K562 (cell line): ENCODE results near the gene ZBTB43. TPM values are rescaled to one million over a fixed set of nuclear protein-coding genes. Genes with fewer than 3 reads are reported as not detected.

Experiments
- ATAC-seq: fragments of 200-7000 bp; cut with Tn5 transposase; 3 replicates; pipeline ENCODE4 v1.9.1; 2020; ENCODE audit warnings: moderate library complexity
- BruUV-seq: library from RNA; stranded (reverse); fragments of 400-500 nt; replicated peaks from 2 replicates; lab custom pipeline; 2021; lab: Mats Ljungman, UMichigan
- CTCF ChIA-PET: fragments of 300-600 bp; formaldehyde crosslinking; extraction: SDS; loops from one replicate; lab custom pipeline; 2021; ENCODE audit warnings: low intra/inter-chr PET ratio; lab: Yijun Ruan, JAX
- POLR2A ChIA-PET: fragments of 300-600, 350-650 bp; sonication (Branson Sonifier 250); formaldehyde crosslinking; extraction: SDS; loops from one replicate; lab custom pipeline; 2021; ENCODE audit warnings: antibody characterized with exemption, inconsistent platforms; lab: Yijun Ruan, JAX
- DNase-seq, 4 experiments: peaks; one replicate each; pipeline versions ENCODE4 v3.0.0 to v3.0.0-alpha.2; 2011 to 2018; ENCODE audit warnings: low spot score in 3 of 4, mixed read lengths in 3 of 4; ENCODE audit errors: extremely low read depth in 1 of 4
- FAIRE-seq: peaks from 2 replicates; lab custom pipeline; 2011; peaks lifted over from hg19 to GRCh38; lab: Jason Lieb, UNC
- H2AFZ ChIP-seq: 2 replicates; pipeline ENCODE4 v1.6.0; 2011; ENCODE audit warnings: low read depth, low read length, control low read depth, inconsistent platforms
- H3K27ac ChIP-seq: fragments of 200-600 bp; 3 replicates; pipeline ENCODE4 v1.8.0; 2011; ENCODE audit warnings: low read depth, mild to moderate bottlenecking, control low read depth, inconsistent platforms, low read length, moderate library complexity, mixed read lengths; ENCODE audit errors: extremely low read depth
- H3K27me3 ChIP-seq, 2 experiments: fragments of 300-600 bp in 1 of 2; 2 replicates in 1 of 2; 3 replicates in 1 of 2; pipeline versions ENCODE4 v1.6.0 to v1.8.0; 2011; ENCODE audit warnings: inconsistent platforms in 2 of 2, low read length in 2 of 2, mild to moderate bottlenecking in 1 of 2, mixed read lengths in 1 of 2, moderate library complexity in 1 of 2; ENCODE audit not compliant: control insufficient read depth in 2 of 2, insufficient read depth in 2 of 2
- H3K36me3 ChIP-seq: fragments of 300-600 bp; 3 replicates; pipeline ENCODE4 v1.8.0; 2011; ENCODE audit warnings: mild to moderate bottlenecking, low read length, inconsistent platforms; ENCODE audit not compliant: control insufficient read depth, insufficient read depth
- H3K4me1 ChIP-seq, 2 experiments: fragments of 200-600 bp in 1 of 2; replicated peaks in 1 of 2; 2 replicates in 1 of 2; 3 replicates in 1 of 2; pipeline versions ENCODE4 v1.5.1 to v1.8.0; 2011; ENCODE audit warnings: inconsistent platforms in 2 of 2, low read length in 2 of 2, mild to moderate bottlenecking in 1 of 2, mixed read lengths in 1 of 2, moderate library complexity in 1 of 2; ENCODE audit not compliant: control insufficient read depth in 2 of 2, insufficient read depth in 2 of 2
- H3K4me2 ChIP-seq: 2 replicates; pipeline ENCODE4 v1.6.1; 2011; ENCODE audit warnings: low read length, control low read depth, inconsistent platforms, mixed read lengths; ENCODE audit not compliant: insufficient read depth
- H3K4me3 ChIP-seq: fragments of 200-600 bp; sonication (generic), shearing (Covaris generic); 2 replicates; pipeline ENCODE4 v1.5.1; 2016; ENCODE audit warnings: control low read depth, inconsistent platforms
- H3K79me2 ChIP-seq: fragments of 200-600 bp; 3 replicates; pipeline ENCODE4 v1.8.0; 2011; ENCODE audit warnings: low read length, inconsistent platforms; ENCODE audit not compliant: control insufficient read depth, insufficient read depth
- H3K9ac ChIP-seq, 2 experiments: 2 replicates each; pipeline versions ENCODE4 v1.6.0 to v1.6.1; 2011; ENCODE audit warnings: low read depth in 2 of 2, low read length in 2 of 2, control low read depth in 1 of 2, inconsistent platforms in 1 of 2, mild to moderate bottlenecking in 1 of 2, mixed read lengths in 1 of 2; ENCODE audit not compliant: insufficient read depth in 1 of 2
- H3K9me1 ChIP-seq: one replicate; pipeline ENCODE4 v1.6.0; 2011; ENCODE audit warnings: inconsistent platforms, mild to moderate bottlenecking, low read length, moderate library complexity; ENCODE audit not compliant: control insufficient read depth, insufficient read depth
- H3K9me3 ChIP-seq: replicated peaks from 2 replicates; pipeline ENCODE4 v1.5.1; 2011; ENCODE audit warnings: low read depth, low read length, inconsistent platforms; ENCODE audit not compliant: control insufficient read depth, insufficient read depth
- H4K20me1 ChIP-seq: replicated peaks from 2 replicates; pipeline ENCODE4 v1.6.1; 2011; ENCODE audit warnings: low read length, inconsistent platforms, mixed read lengths; ENCODE audit not compliant: control insufficient read depth, insufficient read depth
- CAMTA2 ChIP-seq: fragments of 250-450 bp; sonication (Bioruptor Pico); conservative IDR thresholded peaks from 2 replicates; pipeline ENCODE4 v1.5.1; 2022
- CEBPG ChIP-seq, 3 experiments: fragments of 200-800 bp in 1 of 3; sonication (Bioruptor generic) in 1 of 3; sonication (generic) in 1 of 3; formaldehyde crosslinking in 1 of 3; IDR thresholded peaks in 2 of 3; conservative IDR thresholded peaks in 1 of 3; 2 replicates each; pipeline versions ENCODE4 v1.6.1 to v1.8.0; 2016 to 2022; ENCODE audit warnings: missing compliant biosample characterization in 2 of 3, missing genetic modification characterization in 2 of 3, mild to moderate bottlenecking in 1 of 3, missing genetic modification reagents in 1 of 3
- CREM ChIP-seq: IDR thresholded peaks from 2 replicates; pipeline ENCODE4 v1.6.1; 2014; ENCODE audit warnings: antibody characterized with exemption, low read depth
- RBM25 ChIP-seq: fragments of 200-400 bp; formaldehyde crosslinking; IDR thresholded peaks from 2 replicates; pipeline ENCODE4 v1.6.1; 2018; ENCODE audit warnings: low read length, low read depth, moderate library complexity; ENCODE audit not compliant: severe bottlenecking
- SMARCB1 ChIP-seq: IDR thresholded peaks from 2 replicates; pipeline ENCODE4 v1.6.1; 2011; ENCODE audit warnings: improper control_type of control experiment, low read depth; ENCODE audit not compliant: insufficient read length
- TBP ChIP-seq: optimal IDR thresholded peaks from 2 replicates; pipeline ENCODE3; 2011; ENCODE audit warnings: low read depth, low read length, improper control_type of control experiment
- ZNF41 ChIP-seq: fragments of 250-450 bp; sonication (Bioruptor Pico); conservative IDR thresholded peaks from 2 replicates; pipeline ENCODE4 v1.4.0; 2020; ENCODE audit warnings: mild to moderate bottlenecking
- ZNF431 ChIP-seq: sonication (generic); formaldehyde crosslinking; IDR thresholded peaks from 2 replicates; pipeline ENCODE4 v1.8.0; 2022; ENCODE audit warnings: mild to moderate bottlenecking, missing genetic modification reagents
- ZNF764 ChIP-seq: fragments of 250-450 bp; sonication (Bioruptor Pico); IDR thresholded peaks from 2 replicates; pipeline ENCODE4 v1.4.0; 2020; ENCODE audit warnings: low read depth, mild to moderate bottlenecking, moderate library complexity
- WGBS: fragments of 100-300 bp; shearing (Covaris generic); methylation state at CpG from one replicate; pipeline ENCODE4 v1.1.6; 2016; ENCODE audit warnings: low coverage, mixed read lengths; ENCODE audit not compliant: insufficient coverage; ENCODE audit errors: missing lambda C conversion rate; 5-methylcytosine and 5-hydroxymethylcytosine counted together
- in situ Hi-C: fragments of 300-500 bp; cut with MboI; formaldehyde crosslinking; loops from 4 replicates; pipeline ENCODE4 v1.15.0; 2018; ENCODE audit warnings: inconsistent platforms, mixed read lengths
- intact Hi-C: fragments of 100-400 bp; cut with micrococcal nuclease; formaldehyde crosslinking; loops from 2 replicates; pipeline ENCODE4 v1.14.2; 2022
- polyA plus RNA-seq, 8 experiments: library from polyadenylated mRNA; depleted of rRNA in 4 of 8; stranded (reverse) in 5 of 8; unstranded in 3 of 8; fragments of >200 nt; fragmentation: Nextera tagmentation in 2 of 8; fragmentation: Illumina TruSeq in 1 of 8; extraction: Ambion mirVana in 2 of 8; extraction: Trizol in 1 of 8; gene quantifications; 2 replicates each; pipeline versions ENCODE4 v1.2.1 to v1.2.3, GENCODE V29; 2011 to 2014; ENCODE audit warnings: inconsistent platforms in 1 of 8, missing spikeins in 1 of 8
- total RNA-seq, 7 experiments: library from RNA; depleted of rRNA in 6 of 7; stranded (reverse); fragments of >200 nt in 6 of 7; fragmentation: Illumina TruSeq in 2 of 7; extraction: Trizol in 2 of 7; gene quantifications; 2 replicates each; pipeline versions ENCODE4 v1.2.1 to v1.2.3, GENCODE V29; 2011 to 2021; ENCODE audit warnings: low replicate concordance in 1 of 7
- TF ChIP-seq, protein P1 (sequence below): fragments of 250-450 bp; sonication (Bioruptor Pico); IDR thresholded peaks from 2 replicates; pipeline ENCODE4 v1.4.0; 2020; ENCODE audit warnings: mild to moderate bottlenecking, moderate library complexity, borderline replicate concordance
- TF ChIP-seq, protein P2 (sequence below): fragments of 250-450 bp; sonication (Bioruptor Pico); IDR thresholded peaks from 2 replicates; pipeline ENCODE4 v1.5.0; 2021; ENCODE audit warnings: mild to moderate bottlenecking, borderline replicate concordance
- TF ChIP-seq, protein P3 (sequence below): fragments of 450-650 bp; conservative IDR thresholded peaks from 2 replicates; pipeline ENCODE4 v1.6.1; 2016; ENCODE audit warnings: missing genetic modification characterization, low read depth, mild to moderate bottlenecking, control low read depth, missing compliant biosample characterization

Gene ZBTB43
- total and polyA plus RNA-seq, 9 of the 15 experiments (the other 6 are each of a cell fraction or from before 2014, with no cell fraction given): 3.9 to 17.2 (median 9.1) TPM

DNA sequence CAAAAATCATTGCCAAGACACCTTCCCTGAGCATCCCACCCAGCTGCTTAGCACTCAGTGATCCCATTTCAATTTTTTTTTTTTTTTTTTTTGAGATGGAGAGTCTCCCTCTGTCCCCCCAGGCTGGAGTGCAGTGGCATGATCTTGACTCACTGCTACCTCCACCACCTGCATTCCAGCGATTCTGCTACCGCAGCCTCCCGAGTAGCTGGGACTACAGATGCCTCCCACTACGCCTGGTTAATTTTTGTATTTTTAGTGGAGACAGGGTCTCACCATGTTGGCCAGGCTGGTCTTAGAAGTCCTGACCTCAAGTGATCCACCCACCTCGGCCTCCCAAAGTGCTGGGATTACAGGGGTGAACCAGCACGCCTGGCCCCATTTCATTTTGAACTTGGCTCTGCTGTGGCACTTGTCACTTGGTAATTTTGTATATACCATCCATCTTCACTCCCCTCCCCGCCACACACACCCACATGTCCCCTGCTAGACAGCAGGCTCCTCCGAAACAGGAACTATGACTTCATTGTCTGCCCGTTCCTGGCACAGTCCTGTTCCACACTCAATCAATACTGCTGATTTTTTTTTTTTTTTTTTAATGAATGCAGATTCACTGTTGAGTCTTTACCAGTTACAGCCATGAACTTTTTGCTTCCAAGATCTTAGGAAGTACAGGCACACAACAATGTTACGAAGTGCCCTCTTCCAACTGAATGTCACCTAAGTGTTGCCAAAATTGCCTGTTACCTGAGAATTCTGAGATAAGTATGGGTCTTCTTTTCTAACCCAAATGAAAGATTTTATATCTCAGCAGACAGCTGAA lies 38.3 kb downstream of the ZBTB43 start:
- H3K4me3 ChIP-seq: no peak overlapping the region
- no peak overlapping the region; the same call in 1 of the 2 replicates for H3K4me2 ChIP-seq
- DNase-seq (no peak), FAIRE-seq (no peak), ATAC-seq (no peak)
- peaks cover 5% of the 10 kb centered on the region; the same call in 1 of the 3 replicates for H3K36me3 ChIP-seq
- peaks cover 7% of the 10 kb centered on the region for H3K9me1 ChIP-seq
- H2AFZ ChIP-seq: peak overlapping the region; percentile 69; the same call in 1 of the 2 replicates
- H3K9me3 ChIP-seq: no peaks in the 10 kb centered on the region
- no peaks in the 10 kb centered on the region for H3K79me2 ChIP-seq
- ChIA-PET POLR2A (interaction anchor here (0.6 to 2.2 kb wide), 8 partner anchors 9 to 1568 kb away, joined by 3 to 8 read pairs (median 3); no protein-coding TSS in a partner anchor), CTCF (interaction anchor here (0.6 kb wide), 1 partner anchor 124 kb away, joined by 3 read pairs; no protein-coding TSS in a partner anchor)
- no peak overlapping the region for H3K27ac ChIP-seq
- no peaks in the 10 kb centered on the region for H4K20me1 ChIP-seq
- WGBS: 82% methylated on average over 10 of the region's 10 CpGs
- in situ Hi-C loops (no loop called here), intact Hi-C loops (loop anchor here (5.0 kb wide), 1 partner anchor 36 kb away; the partner anchor contains the start of gene ZBTB43)
- BruUV-seq: no TSS peak
- H3K9ac ChIP-seq: no peak overlapping the region
- H3K27me3 ChIP-seq: peaks cover 0 to 9% of the 10 kb centered on the region in 2 experiments; a peak in 3 of 5 replicates
- peaks cover 8 to 17% of the 10 kb centered on the region in 2 experiments for H3K4me1 ChIP-seq
- TF ChIP-seq, protein P1, sequence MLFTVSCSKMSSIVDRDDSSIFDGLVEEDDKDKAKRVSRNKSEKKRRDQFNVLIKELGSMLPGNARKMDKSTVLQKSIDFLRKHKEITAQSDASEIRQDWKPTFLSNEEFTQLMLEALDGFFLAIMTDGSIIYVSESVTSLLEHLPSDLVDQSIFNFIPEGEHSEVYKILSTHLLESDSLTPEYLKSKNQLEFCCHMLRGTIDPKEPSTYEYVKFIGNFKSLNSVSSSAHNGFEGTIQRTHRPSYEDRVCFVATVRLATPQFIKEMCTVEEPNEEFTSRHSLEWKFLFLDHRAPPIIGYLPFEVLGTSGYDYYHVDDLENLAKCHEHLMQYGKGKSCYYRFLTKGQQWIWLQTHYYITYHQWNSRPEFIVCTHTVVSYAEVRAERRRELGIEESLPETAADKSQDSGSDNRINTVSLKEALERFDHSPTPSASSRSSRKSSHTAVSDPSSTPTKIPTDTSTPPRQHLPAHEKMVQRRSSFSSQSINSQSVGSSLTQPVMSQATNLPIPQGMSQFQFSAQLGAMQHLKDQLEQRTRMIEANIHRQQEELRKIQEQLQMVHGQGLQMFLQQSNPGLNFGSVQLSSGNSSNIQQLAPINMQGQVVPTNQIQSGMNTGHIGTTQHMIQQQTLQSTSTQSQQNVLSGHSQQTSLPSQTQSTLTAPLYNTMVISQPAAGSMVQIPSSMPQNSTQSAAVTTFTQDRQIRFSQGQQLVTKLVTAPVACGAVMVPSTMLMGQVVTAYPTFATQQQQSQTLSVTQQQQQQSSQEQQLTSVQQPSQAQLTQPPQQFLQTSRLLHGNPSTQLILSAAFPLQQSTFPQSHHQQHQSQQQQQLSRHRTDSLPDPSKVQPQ (CRISPR knock-in tag): no peak
- no peak for TF ChIP-seq CAMTA2
- TF ChIP-seq SMARCB1: no peak
- no peak for TF ChIP-seq TBP
- TF ChIP-seq, protein P2, sequence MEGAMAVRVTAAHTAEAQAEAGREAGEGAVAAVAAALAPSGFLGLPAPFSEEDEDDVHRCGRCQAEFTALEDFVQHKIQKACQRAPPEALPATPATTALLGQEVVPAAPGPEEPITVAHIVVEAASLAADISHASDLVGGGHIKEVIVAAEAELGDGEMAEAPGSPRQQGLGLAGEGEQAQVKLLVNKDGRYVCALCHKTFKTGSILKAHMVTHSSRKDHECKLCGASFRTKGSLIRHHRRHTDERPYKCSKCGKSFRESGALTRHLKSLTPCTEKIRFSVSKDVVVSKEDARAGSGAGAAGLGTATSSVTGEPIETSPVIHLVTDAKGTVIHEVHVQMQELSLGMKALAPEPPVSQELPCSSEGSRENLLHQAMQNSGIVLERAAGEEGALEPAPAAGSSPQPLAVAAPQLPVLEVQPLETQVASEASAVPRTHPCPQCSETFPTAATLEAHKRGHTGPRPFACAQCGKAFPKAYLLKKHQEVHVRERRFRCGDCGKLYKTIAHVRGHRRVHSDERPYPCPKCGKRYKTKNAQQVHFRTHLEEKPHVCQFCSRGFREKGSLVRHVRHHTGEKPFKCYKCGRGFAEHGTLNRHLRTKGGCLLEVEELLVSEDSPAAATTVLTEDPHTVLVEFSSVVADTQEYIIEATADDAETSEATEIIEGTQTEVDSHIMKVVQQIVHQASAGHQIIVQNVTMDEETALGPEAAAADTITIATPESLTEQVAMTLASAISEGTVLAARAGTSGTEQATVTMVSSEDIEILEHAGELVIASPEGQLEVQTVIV (CRISPR knock-in tag): no peak
- TF ChIP-seq ZNF431 (CRISPR knock-in tag): no peak
- no peak for TF ChIP-seq ZNF764 (CRISPR knock-in tag)
- no peak for TF ChIP-seq ZNF41 (CRISPR knock-in tag)
- TF ChIP-seq CREM: no peak
- no peak for TF ChIP-seq RBM25
- no peak for TF ChIP-seq CEBPG (CRISPR knock-in tag; IDR thresholded peaks at IDR 0.05)
- TF ChIP-seq CEBPG (tag; conservative IDR thresholded peaks at IDR 0.05 in 1 of 2, IDR thresholded peaks at IDR 0.05 in 1 of 2): no peak
- TF ChIP-seq, protein P3, sequence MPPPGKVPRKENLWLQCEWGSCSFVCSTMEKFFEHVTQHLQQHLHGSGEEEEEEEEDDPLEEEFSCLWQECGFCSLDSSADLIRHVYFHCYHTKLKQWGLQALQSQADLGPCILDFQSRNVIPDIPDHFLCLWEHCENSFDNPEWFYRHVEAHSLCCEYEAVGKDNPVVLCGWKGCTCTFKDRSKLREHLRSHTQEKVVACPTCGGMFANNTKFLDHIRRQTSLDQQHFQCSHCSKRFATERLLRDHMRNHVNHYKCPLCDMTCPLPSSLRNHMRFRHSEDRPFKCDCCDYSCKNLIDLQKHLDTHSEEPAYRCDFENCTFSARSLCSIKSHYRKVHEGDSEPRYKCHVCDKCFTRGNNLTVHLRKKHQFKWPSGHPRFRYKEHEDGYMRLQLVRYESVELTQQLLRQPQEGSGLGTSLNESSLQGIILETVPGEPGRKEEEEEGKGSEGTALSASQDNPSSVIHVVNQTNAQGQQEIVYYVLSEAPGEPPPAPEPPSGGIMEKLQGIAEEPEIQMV (tag): no peak
